Mesenteric fat pad (tissue), 1 donor: ENCODE data around the gene FAM13A. TPM values are rescaled to one million over a fixed set of nuclear protein-coding genes. Genes with fewer than 3 reads are reported as not detected.
"Not testable (repeated sequence)": the region's sequence is repeated elsewhere in the genome, so short reads cannot be mapped to it uniquely, and the experiment has no call there.

Experiments used
- DNase-seq: peaks from one replicate; pipeline ENCODE4 v3.0.0-alpha.2; 2020; ENCODE audit warnings: low spot score
- total RNA-seq: library from RNA; stranded (reverse); fragmentation: NEBNext Ultra II Directional; extraction: Animal tissue kit (Norgen Biotek cat#: 25700); gene quantifications from one replicate; pipeline ENCODE4 v1.2.1, GENCODE V29; 2021
- donor health status: DM: yes; HTN: yes; CAD: no.

Gene FAM13A
- total RNA-seq, 1 donor from 2014 or later: 29.6 TPM

- DNase-seq: no peak
Observed at GRCh38 chr4:89044147-89044900, 12.7 kb downstream of the FAM13A start.

GRCh38 chr4:89042055-89042454, 14.9 kb downstream of the FAM13A start:
- DNase-seq: no peak

GRCh38 chr4:89039730-89040338, 17.2 kb downstream of the FAM13A start:
- DNase-seq: no peak

GRCh38 chr4:89036535-89036934, 20.4 kb downstream of the FAM13A start:
- DNase-seq: no peak

- no peak for DNase-seq
Observed at GRCh38 chr4:89031272-89031671, 25.7 kb downstream of the FAM13A start.

GRCh38 chr4:89029591-89029990, 27.4 kb downstream of the FAM13A start:
- DNase-seq: no peak

- DNase-seq: no peak
Observed at GRCh38 chr4:89026542-89026941, 30.4 kb downstream of the FAM13A start.

- DNase-seq: no peak
Observed at GRCh38 chr4:89024051-89024675, 32.8 kb downstream of the FAM13A start.

GRCh38 chr4:89023140-89023539, 33.8 kb downstream of the FAM13A start:
- DNase-seq: no peak

GRCh38 chr4:89022426-89023128, 34.4 kb downstream of the FAM13A start:
- no peak for DNase-seq

GRCh38 chr4:89021684-89022083, 35.3 kb downstream of the FAM13A start:
- no peak for DNase-seq

GRCh38 chr4:89021062-89021461, 35.9 kb downstream of the FAM13A start:
- DNase-seq: no peak

GRCh38 chr4:89014897-89015296, 42.1 kb downstream of the FAM13A start:
- not testable (repeated sequence) for DNase-seq

GRCh38 chr4:89009761-89010369, 47.1 kb downstream of the FAM13A start:
- DNase-seq: no peak

GRCh38 chr4:89009115-89009514, 47.9 kb downstream of the FAM13A start:
- DNase-seq: no peak

GRCh38 chr4:89008166-89008565, 48.8 kb downstream of the FAM13A start:
- no peak for DNase-seq

- DNase-seq: no peak
Observed at GRCh38 chr4:89007338-89007939, 49.5 kb downstream of the FAM13A start.

- no peak for DNase-seq
Observed at GRCh38 chr4:89006307-89006706, 50.7 kb downstream of the FAM13A start.

GRCh38 chr4:89005066-89005465, 51.9 kb downstream of the FAM13A start:
- DNase-seq: not testable (repeated sequence)

- no peak for DNase-seq
Observed at GRCh38 chr4:89001647-89002445, 55.1 kb downstream of the FAM13A start.
